Keratinocyte (primary cell): Measurements from ENCODE around the gene CLINT1. TPM values are rescaled to one million over a fixed set of nuclear protein-coding genes. Genes with fewer than 3 reads are reported as not detected.

ENCODE experiments used
- DNase-seq: peaks from one replicate; pipeline ENCODE4 v3.0.0-alpha.2; 2011; ENCODE audit warnings: low read depth, missing footprints, low spot score
- FAIRE-seq: peaks from 2 replicates; lab custom pipeline; 2011; peaks lifted over from hg19 to GRCh38; lab: Jason Lieb, UNC
- H2AFZ ChIP-seq: 2 replicates; pipeline ENCODE4 v1.6.0; 2012; ENCODE audit warnings: low read length, control low read depth, inconsistent platforms; ENCODE audit not compliant: control insufficient read depth
- H3K27ac ChIP-seq: 2 replicates; pipeline ENCODE4 v1.5.1; 2011; ENCODE audit warnings: low read length; ENCODE audit not compliant: control insufficient read depth, insufficient read depth
- H3K27me3 ChIP-seq: 3 replicates; pipeline ENCODE4 v1.6.0; 2011; ENCODE audit warnings: low read length; ENCODE audit not compliant: control insufficient read depth, insufficient read depth; ENCODE audit errors: extremely low read depth
- H3K36me3 ChIP-seq, 2 experiments: 2 replicates in 1 of 2; 3 replicates in 1 of 2; pipeline ENCODE4 v1.5.1; 2011; ENCODE audit warnings: low read length in 2 of 2, mild to moderate bottlenecking in 1 of 2; ENCODE audit not compliant: control insufficient read depth in 2 of 2, insufficient read depth in 2 of 2; ENCODE audit errors: extremely low read depth in 1 of 2
- H3K4me1 ChIP-seq: 3 replicates; pipeline ENCODE4 v1.5.1; 2011; ENCODE audit warnings: low read length; ENCODE audit not compliant: control insufficient read depth, insufficient read depth; ENCODE audit errors: extremely low read depth
- H3K4me2 ChIP-seq: 3 replicates; pipeline ENCODE4 v1.6.0; 2011; ENCODE audit warnings: low read depth, low read length; ENCODE audit not compliant: control insufficient read depth, insufficient read depth; ENCODE audit errors: extremely low read depth
- H3K4me3 ChIP-seq, 3 experiments: fragments of 200-600 bp in 1 of 3; sonication (generic) in 1 of 3; 2 replicates in 2 of 3; 3 replicates in 1 of 3; pipeline ENCODE4 v1.5.1; 2011 to 2016; ENCODE audit warnings: low read length in 3 of 3, mild to moderate bottlenecking in 3 of 3, control low read depth in 2 of 3, inconsistent platforms in 1 of 3, low read depth in 1 of 3, mixed read lengths in 1 of 3, mixed run types in 1 of 3, moderate library complexity in 1 of 3; ENCODE audit not compliant: control insufficient read depth in 2 of 3, insufficient read depth in 2 of 3; ENCODE audit errors: extremely low read depth in 1 of 3
- H3K79me2 ChIP-seq: 2 replicates; pipeline ENCODE4 v1.6.0; 2012; ENCODE audit warnings: low read length; ENCODE audit not compliant: control insufficient read depth, insufficient read depth
- H3K9ac ChIP-seq: 3 replicates; pipeline ENCODE4 v1.6.0; 2011; ENCODE audit warnings: low read length; ENCODE audit not compliant: control insufficient read depth, insufficient read depth; ENCODE audit errors: extremely low read depth
- H3K9me1 ChIP-seq: 3 replicates; pipeline ENCODE4 v1.6.0; 2011; ENCODE audit warnings: low read length; ENCODE audit not compliant: control insufficient read depth, insufficient read depth; ENCODE audit errors: extremely low read depth
- H3K9me3 ChIP-seq: 2 replicates; pipeline ENCODE4 v1.5.1; 2012; ENCODE audit warnings: low read depth, low read length; ENCODE audit not compliant: control insufficient read depth
- H4K20me1 ChIP-seq: 3 replicates; pipeline ENCODE4 v1.6.0; 2011; ENCODE audit warnings: low read length; ENCODE audit not compliant: control insufficient read depth, insufficient read depth; ENCODE audit errors: extremely low read depth
- EZH2 ChIP-seq: IDR thresholded peaks from one replicate; pipeline ENCODE4 v1.6.1; 2012; ENCODE audit warnings: inconsistent platforms, mild to moderate bottlenecking, low read length, moderate library complexity
- dilution Hi-C: fragments of 300-500 bp; cut with MboI; formaldehyde crosslinking; loops from one replicate; pipeline ENCODE4 v1.7.0; 2020; ENCODE audit warnings: low sequenced_read_pairs; ENCODE audit not compliant: extremely low pct_ligation_motif_present
- polyA plus RNA-seq, 5 experiments: library from polyadenylated mRNA; depleted of rRNA in 3 of 5; stranded (reverse) in 3 of 5; stranded (forward) in 1 of 5; unstranded in 1 of 5; fragments of >200 nt; gene quantifications; 1 replicate in 1 of 5; 2 replicates in 3 of 5; 3 replicates in 1 of 5; pipeline versions ENCODE4 v1.2.1 to v1.2.3, GENCODE V29; 2011 to 2012; ENCODE audit warnings: missing spikeins in 2 of 5, low read depth in 1 of 5, low replicate concordance in 1 of 5
- TF ChIP-seq, protein P1 (sequence below), 3 experiments: IDR thresholded peaks in 1 of 3; conservative IDR thresholded peaks in 1 of 3; optimal IDR thresholded peaks in 1 of 3; 2 replicates in 2 of 3; 3 replicates in 1 of 3; pipeline versions ENCODE3 to v1.5.1; 2011; ENCODE audit warnings: low read length in 3 of 3, mild to moderate bottlenecking in 3 of 3, moderate library complexity in 2 of 3, control low read depth in 1 of 3, inconsistent platforms in 1 of 3; ENCODE audit not compliant: insufficient read depth in 2 of 3; ENCODE audit errors: extremely low read depth in 1 of 3

Gene CLINT1
- polyA plus RNA-seq, 1 donor (not counting 4 experiments of a cell fraction or from before 2014, with no cell fraction given): 112 TPM

DNA sequence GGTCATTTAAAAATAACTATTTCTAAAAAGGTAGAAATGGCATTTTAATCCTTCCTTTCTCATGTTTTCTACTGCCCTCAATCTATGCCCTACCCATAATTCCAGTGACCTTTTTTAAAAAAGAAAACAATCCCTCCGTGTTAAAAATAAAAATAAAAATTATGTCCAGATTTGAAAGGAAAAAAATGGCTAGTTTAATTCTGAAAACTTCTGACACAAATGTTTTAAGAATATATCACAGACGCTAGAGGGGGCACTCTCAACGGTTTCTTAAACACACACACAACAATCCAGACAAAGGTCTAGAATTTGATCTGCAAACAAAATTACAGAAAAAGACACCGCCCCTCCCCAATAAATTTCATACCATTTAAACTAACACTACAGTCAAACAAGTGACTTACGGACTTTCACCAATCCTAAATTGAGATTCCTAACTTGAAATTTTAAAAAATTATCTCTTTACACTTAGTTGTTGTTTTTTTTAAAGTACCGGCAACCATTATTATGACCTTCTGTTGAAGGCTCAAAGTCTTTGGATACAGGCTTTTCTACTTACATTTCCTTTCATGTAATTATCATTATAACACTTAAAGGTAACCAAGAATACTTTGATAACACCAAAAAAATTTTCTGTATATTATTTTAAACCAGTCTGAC is 38.2 kb downstream of the CLINT1 start:
- TF ChIP-seq EZH2: no peak
- TF ChIP-seq, protein P1, sequence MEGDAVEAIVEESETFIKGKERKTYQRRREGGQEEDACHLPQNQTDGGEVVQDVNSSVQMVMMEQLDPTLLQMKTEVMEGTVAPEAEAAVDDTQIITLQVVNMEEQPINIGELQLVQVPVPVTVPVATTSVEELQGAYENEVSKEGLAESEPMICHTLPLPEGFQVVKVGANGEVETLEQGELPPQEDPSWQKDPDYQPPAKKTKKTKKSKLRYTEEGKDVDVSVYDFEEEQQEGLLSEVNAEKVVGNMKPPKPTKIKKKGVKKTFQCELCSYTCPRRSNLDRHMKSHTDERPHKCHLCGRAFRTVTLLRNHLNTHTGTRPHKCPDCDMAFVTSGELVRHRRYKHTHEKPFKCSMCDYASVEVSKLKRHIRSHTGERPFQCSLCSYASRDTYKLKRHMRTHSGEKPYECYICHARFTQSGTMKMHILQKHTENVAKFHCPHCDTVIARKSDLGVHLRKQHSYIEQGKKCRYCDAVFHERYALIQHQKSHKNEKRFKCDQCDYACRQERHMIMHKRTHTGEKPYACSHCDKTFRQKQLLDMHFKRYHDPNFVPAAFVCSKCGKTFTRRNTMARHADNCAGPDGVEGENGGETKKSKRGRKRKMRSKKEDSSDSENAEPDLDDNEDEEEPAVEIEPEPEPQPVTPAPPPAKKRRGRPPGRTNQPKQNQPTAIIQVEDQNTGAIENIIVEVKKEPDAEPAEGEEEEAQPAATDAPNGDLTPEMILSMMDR (optimal IDR thresholded peaks at IDR 0.05 in 1 of 3, IDR thresholded peaks at IDR 0.05 in 1 of 3, conservative IDR thresholded peaks at IDR 0.05 in 1 of 3; ENCODE audit: extremely low read depth in 1 of 3, insufficient read depth in 2 of 3, low read length in 3 of 3): peak in 2 of 3 experiments; percentile 21 to 25
- H3K9me3 ChIP-seq: no peaks in the 10 kb centered on the region
- no peak overlapping the region for H3K4me3 ChIP-seq
- peaks cover 3% of the 10 kb centered on the region for H4K20me1 ChIP-seq
- no peak overlapping the region for H3K4me2 ChIP-seq
- dilution Hi-C loops: no loop called here
- no peak for FAIRE-seq
- H3K9me1 ChIP-seq: no peaks in the 10 kb centered on the region
- no peaks in the 10 kb centered on the region for H3K4me1 ChIP-seq
- H3K27ac ChIP-seq: no peak overlapping the region
- H3K27me3 ChIP-seq: no peaks in the 10 kb centered on the region
- H2AFZ ChIP-seq: no peak overlapping the region
- no peak for DNase-seq
- no peaks in the 10 kb centered on the region for H3K36me3 ChIP-seq
- peaks cover 60% of the 10 kb centered on the region for H3K79me2 ChIP-seq
- H3K9ac ChIP-seq: no peak overlapping the region

DNA sequence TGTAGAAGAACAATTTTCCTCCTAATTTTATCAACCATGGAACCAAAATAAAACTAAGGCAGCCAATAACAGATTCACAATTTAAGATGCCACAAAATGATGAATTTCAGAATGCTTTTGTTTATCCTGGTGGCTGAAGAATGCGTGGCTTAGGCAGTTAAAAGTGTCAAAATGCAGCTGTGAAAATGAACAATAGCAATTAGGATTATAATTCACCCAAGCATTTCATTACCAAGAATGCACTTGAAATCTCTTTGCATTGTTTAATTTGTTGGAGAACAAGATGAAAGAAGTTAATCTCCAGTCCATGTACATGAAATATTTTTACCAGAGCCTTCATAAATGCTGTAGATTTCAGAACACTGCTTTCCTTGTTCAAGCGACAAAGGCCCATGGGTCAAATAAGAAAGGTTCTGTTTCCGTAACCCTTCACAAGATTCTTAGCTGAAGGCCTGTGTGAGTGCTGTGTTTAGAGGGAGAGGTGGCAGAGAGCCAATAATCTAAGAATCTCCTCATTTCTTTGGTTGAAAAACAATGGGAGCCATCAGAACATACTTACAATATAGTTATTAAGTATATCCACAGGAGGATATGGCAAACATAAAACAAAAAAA is 39.3 kb downstream of the CLINT1 start:
- Histone ChIP-seq H3K4me3 (no peak overlapping the region), H3K4me2 (no peak overlapping the region), H2AFZ (no peak overlapping the region), H4K20me1 (peaks cover 3% of the 10 kb centered on the region), H3K9me1 (no peaks in the 10 kb centered on the region), H3K9me3 (no peaks in the 10 kb centered on the region), H3K27me3 (no peaks in the 10 kb centered on the region), H3K36me3 (no peaks in the 10 kb centered on the region), H3K9ac (no peak overlapping the region), H3K27ac (no peak overlapping the region), H3K79me2 (peaks cover 51% of the 10 kb centered on the region), H3K4me1 (no peaks in the 10 kb centered on the region)
- no peak for DNase-seq
- TF ChIP-seq, protein P1 (optimal IDR thresholded peaks at IDR 0.05 in 1 of 3, IDR thresholded peaks at IDR 0.05 in 1 of 3, conservative IDR thresholded peaks at IDR 0.05 in 1 of 3; ENCODE audit: extremely low read depth in 1 of 3, insufficient read depth in 2 of 3, low read length in 3 of 3): no peak
- no peak for TF ChIP-seq EZH2
- dilution Hi-C loops: no loop called here
- no peak for FAIRE-seq
